HCT116 (cell line): Measurements from ENCODE around the gene CSTPP1. TPM values are rescaled to one million over a fixed set of nuclear protein-coding genes. Genes with fewer than 3 reads are reported as not detected.

Experiments
- ATAC-seq: fragments of 200-7000 bp; cut with Tn5 transposase; 2 replicates; pipeline ENCODE4 v1.9.1; 2020; ENCODE audit warnings: mild to moderate bottlenecking, moderate library complexity
- BruUV-seq: library from RNA; stranded (reverse); fragments of 400-500 nt; replicated peaks from 2 replicates; lab custom pipeline; 2021; lab: Mats Ljungman, UMichigan
- CTCF ChIA-PET: fragments of 300-600 bp; sonication (Branson Sonifier 250); formaldehyde crosslinking; loops from one replicate; lab custom pipeline; 2021; ENCODE audit warnings: antibody characterized with exemption; lab: Charles Lee
- POLR2A ChIA-PET: fragments of 300-600, 350-600 bp; sonication (Branson Sonifier 250); formaldehyde crosslinking; loops from one replicate; lab custom pipeline; 2021; ENCODE audit warnings: antibody characterized with exemption; lab: Charles Lee
- RAD21 ChIA-PET, 2 experiments: fragments of 300-600 bp; sonication (Branson Sonifier 250); formaldehyde crosslinking; loops; one replicate each; lab custom pipeline; 2023; ENCODE audit warnings: low total read pairs in 2 of 2; ENCODE audit not compliant: uncharacterized antibody in 2 of 2, unreplicated experiment in 2 of 2, low non-redundant PET in 1 of 2; lab: Charles Lee
- DNase-seq: peaks from one replicate; pipeline ENCODE4 v3.0.0-alpha.2; 2010; ENCODE audit warnings: low read depth, low spot score
- H2AFZ ChIP-seq: fragments of 200-600 bp; shearing (Covaris generic), sonication (generic); 2 replicates; pipeline ENCODE4 v1.6.1; 2017; ENCODE audit warnings: low read depth, mixed run types, mixed read lengths, antibody characterized with exemption, low read length; ENCODE audit not compliant: poor library complexity, severe bottlenecking
- H3K27ac ChIP-seq: 2 replicates; pipeline ENCODE4 v1.5.1; 2012; ENCODE audit warnings: low read depth, low read length
- H3K27me3 ChIP-seq: fragments of 200-600 bp; sonication (generic); 2 replicates; pipeline ENCODE4 v1.6.1; 2016; ENCODE audit warnings: mixed run types, low read length, mixed read lengths; ENCODE audit not compliant: insufficient read depth
- H3K36me3 ChIP-seq, 2 experiments: fragments of 200-500 bp in 1 of 2; fragments of 200-600 bp in 1 of 2; sonication (Bioruptor generic) in 1 of 2; sonication (generic) in 1 of 2; 2 replicates each; pipeline versions ENCODE4 v1.5.1 to v1.6.1; 2014 to 2016; ENCODE audit warnings: low read length in 2 of 2, inconsistent platforms in 1 of 2, mixed read lengths in 1 of 2, mixed run types in 1 of 2; ENCODE audit not compliant: insufficient read depth in 2 of 2, control insufficient read depth in 1 of 2
- H3K4me1 ChIP-seq, 2 experiments: fragments of 200-600 bp in 1 of 2; sonication (generic) in 1 of 2; 2 replicates each; pipeline versions ENCODE4 v1.5.1 to v1.6.1; 2012 to 2017; ENCODE audit warnings: low read length in 2 of 2, inconsistent platforms in 1 of 2, mild to moderate bottlenecking in 1 of 2, mixed read lengths in 1 of 2, mixed run types in 1 of 2, moderate library complexity in 1 of 2; ENCODE audit not compliant: insufficient read depth in 2 of 2, control insufficient read depth in 1 of 2
- H3K4me2 ChIP-seq: fragments of 200-600 bp; sonication (generic); 2 replicates; pipeline ENCODE4 v1.6.1; 2017; ENCODE audit warnings: mixed run types, low read length, mixed read lengths
- H3K4me3 ChIP-seq, 2 experiments: fragments of 200-600 bp in 1 of 2; sonication (generic) in 1 of 2; replicated peaks in 1 of 2; 2 replicates each; pipeline ENCODE4 v1.5.1; 2011 to 2016; ENCODE audit warnings: low read length in 2 of 2, control low read depth in 1 of 2, low read depth in 1 of 2, mild to moderate bottlenecking in 1 of 2, mixed read lengths in 1 of 2, mixed run types in 1 of 2
- H3K79me2 ChIP-seq: fragments of 200-600 bp; sonication (generic); 2 replicates; pipeline ENCODE4 v1.6.1; 2017; ENCODE audit warnings: mild to moderate bottlenecking, mixed run types, low read length, moderate library complexity, mixed read lengths; ENCODE audit not compliant: insufficient read depth
- H3K9ac ChIP-seq: fragments of 200-600 bp; sonication (generic); 2 replicates; pipeline ENCODE4 v1.6.1; 2016; ENCODE audit warnings: low read length, mixed read lengths
- H3K9me2 ChIP-seq: fragments of 200-600 bp; sonication (generic), shearing (Covaris generic); 2 replicates; pipeline ENCODE4 v1.6.1; 2017; ENCODE audit warnings: mixed run types, mild to moderate bottlenecking, moderate library complexity; ENCODE audit not compliant: insufficient read depth
- H3K9me3 ChIP-seq, 2 experiments: fragments of 200-500 bp in 1 of 2; fragments of 200-600 bp in 1 of 2; sonication (Bioruptor generic) in 1 of 2; sonication (generic) in 1 of 2; 2 replicates each; pipeline ENCODE4 v1.6.1; 2014 to 2017; ENCODE audit warnings: low read length in 2 of 2, mixed read lengths in 2 of 2, inconsistent platforms in 1 of 2, low read depth in 1 of 2, mild to moderate bottlenecking in 1 of 2, mixed run types in 1 of 2, moderate library complexity in 1 of 2; ENCODE audit not compliant: control insufficient read depth in 1 of 2, insufficient read depth in 1 of 2
- H4K20me1 ChIP-seq: fragments of 200-600 bp; sonication (generic), shearing (Covaris generic); 2 replicates; pipeline ENCODE4 v1.6.1; 2017; ENCODE audit warnings: mixed run types, mild to moderate bottlenecking, moderate library complexity; ENCODE audit not compliant: insufficient read depth
- CBX3 ChIP-seq: IDR thresholded peaks from 2 replicates; pipeline ENCODE4 v1.6.1; 2012; ENCODE audit warnings: low read depth
- CEBPB ChIP-seq: IDR thresholded peaks from 2 replicates; pipeline ENCODE4 v1.6.1; 2012; ENCODE audit warnings: low read depth
- EGR1 ChIP-seq: IDR thresholded peaks from 2 replicates; pipeline ENCODE4 v1.6.1; 2012; ENCODE audit warnings: low read depth
- EZH2 ChIP-seq: fragments of 200-600 bp; sonication (generic); IDR thresholded peaks from 2 replicates; pipeline ENCODE4 v1.6.1; 2017; ENCODE audit warnings: antibody characterized with exemption, mixed run types
- EZH2phosphoT487 ChIP-seq: fragments of 200-600 bp; IDR thresholded peaks from 2 replicates; pipeline ENCODE4 v1.6.1; 2018; ENCODE audit warnings: antibody characterized with exemption, borderline replicate concordance
- POLR2A ChIP-seq: IDR thresholded peaks from 2 replicates; pipeline ENCODE4 v1.7.0; 2011; ENCODE audit warnings: borderline replicate concordance; ENCODE audit not compliant: insufficient read depth, insufficient read length; ENCODE audit errors: extremely low read depth
- RAD21 ChIP-seq: IDR thresholded peaks from 2 replicates; pipeline ENCODE4 v1.6.1; 2012; ENCODE audit warnings: low read depth, mild to moderate bottlenecking
- SIN3A ChIP-seq: IDR thresholded peaks from 2 replicates; pipeline ENCODE4 v1.6.1; 2012; ENCODE audit warnings: low read depth
- SP1 ChIP-seq: IDR thresholded peaks from 2 replicates; pipeline ENCODE4 v1.6.1; 2012; ENCODE audit warnings: low read depth
- SRF ChIP-seq: IDR thresholded peaks from 2 replicates; pipeline ENCODE4 v1.6.1; 2012; ENCODE audit warnings: low read depth
- TCF7L2 ChIP-seq: IDR thresholded peaks from 2 replicates; pipeline ENCODE4 v1.7.0; 2011; ENCODE audit warnings: borderline replicate concordance, inconsistent platforms; ENCODE audit not compliant: insufficient read depth, insufficient read length; ENCODE audit errors: extremely low read depth
- YY1 ChIP-seq: IDR thresholded peaks from 2 replicates; pipeline ENCODE4 v1.6.1; 2011; ENCODE audit warnings: low read length, low read depth, moderate library complexity, mild to moderate bottlenecking; ENCODE audit not compliant: insufficient replicate concordance; ENCODE audit errors: extremely low read depth
- ZBTB33 ChIP-seq: IDR thresholded peaks from 2 replicates; pipeline ENCODE4 v1.6.1; 2011; ENCODE audit warnings: mild to moderate bottlenecking, low read length, moderate library complexity; ENCODE audit not compliant: insufficient replicate concordance; ENCODE audit errors: extremely low read depth
- ZNF274 ChIP-seq: fragments of 200-500 bp; sonication (Bioruptor generic); IDR thresholded peaks from 2 replicates; pipeline ENCODE4 v1.6.1; 2014; ENCODE audit warnings: mild to moderate bottlenecking, low read depth, low read length, inconsistent platforms
- intact Hi-C: fragments of 100-400 bp; cut with micrococcal nuclease; formaldehyde crosslinking; loops from 2 replicates; pipeline ENCODE4 v1.10.0; 2022
- total RNA-seq: library from RNA; stranded (reverse); gene quantifications from one replicate; pipeline ENCODE4 v1.2.1, GENCODE V29; 2021; ENCODE audit not compliant: unreplicated experiment
- TF ChIP-seq, protein P1 (sequence below), 3 experiments: fragments of 200-600 bp in 1 of 3; sonication (generic) in 1 of 3; IDR thresholded peaks in 2 of 3; conservative IDR thresholded peaks in 1 of 3; 2 replicates each; pipeline ENCODE4 v1.5.1; 2012 to 2017; ENCODE audit warnings: low read depth in 2 of 3, low read length in 2 of 3, antibody characterized with exemption in 1 of 3, borderline replicate concordance in 1 of 3, control low read depth in 1 of 3, mild to moderate bottlenecking in 1 of 3, mixed read lengths in 1 of 3, mixed run types in 1 of 3, moderate library complexity in 1 of 3; ENCODE audit not compliant: insufficient read depth in 1 of 3
- TF ChIP-seq, protein P2 (sequence below): IDR thresholded peaks from 2 replicates; pipeline ENCODE4 v1.6.1; 2012; ENCODE audit warnings: low read depth
- TF ChIP-seq, protein P3 (sequence below): IDR thresholded peaks from 2 replicates; pipeline ENCODE4 v1.6.1; 2012

The CSTPP1 gene
- total RNA-seq, 1 experiment from 2014 or later = 24.7 TPM

DNA sequence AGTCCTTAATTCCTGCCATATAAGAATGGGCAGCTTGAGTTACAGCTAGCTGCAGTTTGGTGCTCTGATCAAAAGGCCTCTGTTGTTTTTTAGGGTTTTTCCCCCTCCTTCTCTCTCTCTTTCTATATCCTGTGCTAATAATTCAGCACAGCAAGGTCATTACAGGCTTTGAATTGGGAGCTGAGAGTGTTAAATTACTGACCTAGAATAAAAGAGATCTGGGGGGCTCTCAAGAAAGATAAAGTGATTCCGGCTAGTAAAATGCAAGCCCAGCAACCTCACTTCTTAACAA, 84.9 kb downstream of the CSTPP1 start:
- TF ChIP-seq CEBPB (no peak), EZH2phosphoT487 (no peak), ZBTB33 (no peak), SIN3A (no peak), EZH2 (no peak), YY1 (no peak), EGR1 (no peak), ZNF274 (no peak), RAD21 (no peak), SRF (no peak), POLR2A (no peak), CBX3 (no peak), TCF7L2 (no peak), SP1 (no peak)
- TF ChIP-seq, protein P1, sequence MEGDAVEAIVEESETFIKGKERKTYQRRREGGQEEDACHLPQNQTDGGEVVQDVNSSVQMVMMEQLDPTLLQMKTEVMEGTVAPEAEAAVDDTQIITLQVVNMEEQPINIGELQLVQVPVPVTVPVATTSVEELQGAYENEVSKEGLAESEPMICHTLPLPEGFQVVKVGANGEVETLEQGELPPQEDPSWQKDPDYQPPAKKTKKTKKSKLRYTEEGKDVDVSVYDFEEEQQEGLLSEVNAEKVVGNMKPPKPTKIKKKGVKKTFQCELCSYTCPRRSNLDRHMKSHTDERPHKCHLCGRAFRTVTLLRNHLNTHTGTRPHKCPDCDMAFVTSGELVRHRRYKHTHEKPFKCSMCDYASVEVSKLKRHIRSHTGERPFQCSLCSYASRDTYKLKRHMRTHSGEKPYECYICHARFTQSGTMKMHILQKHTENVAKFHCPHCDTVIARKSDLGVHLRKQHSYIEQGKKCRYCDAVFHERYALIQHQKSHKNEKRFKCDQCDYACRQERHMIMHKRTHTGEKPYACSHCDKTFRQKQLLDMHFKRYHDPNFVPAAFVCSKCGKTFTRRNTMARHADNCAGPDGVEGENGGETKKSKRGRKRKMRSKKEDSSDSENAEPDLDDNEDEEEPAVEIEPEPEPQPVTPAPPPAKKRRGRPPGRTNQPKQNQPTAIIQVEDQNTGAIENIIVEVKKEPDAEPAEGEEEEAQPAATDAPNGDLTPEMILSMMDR (IDR thresholded peaks at IDR 0.05 in 2 of 3, conservative IDR thresholded peaks at IDR 0.05 in 1 of 3; ENCODE audit: borderline replicate concordance in 1 of 3, insufficient read depth in 1 of 3, low read depth in 2 of 3, low read length in 2 of 3) = no peak
- TF ChIP-seq, protein P2, sequence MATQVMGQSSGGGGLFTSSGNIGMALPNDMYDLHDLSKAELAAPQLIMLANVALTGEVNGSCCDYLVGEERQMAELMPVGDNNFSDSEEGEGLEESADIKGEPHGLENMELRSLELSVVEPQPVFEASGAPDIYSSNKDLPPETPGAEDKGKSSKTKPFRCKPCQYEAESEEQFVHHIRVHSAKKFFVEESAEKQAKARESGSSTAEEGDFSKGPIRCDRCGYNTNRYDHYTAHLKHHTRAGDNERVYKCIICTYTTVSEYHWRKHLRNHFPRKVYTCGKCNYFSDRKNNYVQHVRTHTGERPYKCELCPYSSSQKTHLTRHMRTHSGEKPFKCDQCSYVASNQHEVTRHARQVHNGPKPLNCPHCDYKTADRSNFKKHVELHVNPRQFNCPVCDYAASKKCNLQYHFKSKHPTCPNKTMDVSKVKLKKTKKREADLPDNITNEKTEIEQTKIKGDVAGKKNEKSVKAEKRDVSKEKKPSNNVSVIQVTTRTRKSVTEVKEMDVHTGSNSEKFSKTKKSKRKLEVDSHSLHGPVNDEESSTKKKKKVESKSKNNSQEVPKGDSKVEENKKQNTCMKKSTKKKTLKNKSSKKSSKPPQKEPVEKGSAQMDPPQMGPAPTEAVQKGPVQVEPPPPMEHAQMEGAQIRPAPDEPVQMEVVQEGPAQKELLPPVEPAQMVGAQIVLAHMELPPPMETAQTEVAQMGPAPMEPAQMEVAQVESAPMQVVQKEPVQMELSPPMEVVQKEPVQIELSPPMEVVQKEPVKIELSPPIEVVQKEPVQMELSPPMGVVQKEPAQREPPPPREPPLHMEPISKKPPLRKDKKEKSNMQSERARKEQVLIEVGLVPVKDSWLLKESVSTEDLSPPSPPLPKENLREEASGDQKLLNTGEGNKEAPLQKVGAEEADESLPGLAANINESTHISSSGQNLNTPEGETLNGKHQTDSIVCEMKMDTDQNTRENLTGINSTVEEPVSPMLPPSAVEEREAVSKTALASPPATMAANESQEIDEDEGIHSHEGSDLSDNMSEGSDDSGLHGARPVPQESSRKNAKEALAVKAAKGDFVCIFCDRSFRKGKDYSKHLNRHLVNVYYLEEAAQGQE = no peak
- TF ChIP-seq, protein P3, sequence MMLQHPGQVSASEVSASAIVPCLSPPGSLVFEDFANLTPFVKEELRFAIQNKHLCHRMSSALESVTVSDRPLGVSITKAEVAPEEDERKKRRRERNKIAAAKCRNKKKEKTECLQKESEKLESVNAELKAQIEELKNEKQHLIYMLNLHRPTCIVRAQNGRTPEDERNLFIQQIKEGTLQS = no peak
- Histone ChIP-seq H3K36me3 (no peaks in the 10 kb centered on the region), H3K4me1 (no peaks in the 10 kb centered on the region), H3K79me2 (no peaks in the 10 kb centered on the region), H3K4me3 (no peak overlapping the region), H3K9me3 (no peaks in the 10 kb centered on the region), H3K27ac (no peak overlapping the region), H3K4me2 (no peak overlapping the region), H3K9ac (no peak overlapping the region), H4K20me1 (no peaks in the 10 kb centered on the region; the same call in 1 of the 2 replicates), H3K27me3 (no peaks in the 10 kb centered on the region), H3K9me2 (no peaks in the 10 kb centered on the region), H2AFZ (no peak overlapping the region)
- CTCF ChIA-PET = interaction anchor here (1.8 kb wide), 1 partner anchor 16 kb away, joined by 4 read pairs; no protein-coding TSS in a partner anchor
- intact Hi-C loops = no loop called here
- RAD21 ChIA-PET = no interaction called here
- POLR2A ChIA-PET = interaction anchor here (0.7 kb wide), 1 partner anchor 11 kb away, joined by 3 read pairs; no protein-coding TSS in a partner anchor
- ATAC-seq = no peak
- no peak for DNase-seq
- BruUV-seq = no TSS peak
